Choroid plexus epithelial cell (primary cell): ENCODE results near the gene RSU1.

ENCODE experiments used
- DNase-seq: peaks from one replicate; pipeline ENCODE4 v3.0.0-alpha.2; 2010; ENCODE audit warnings: low read depth
- H3K4me3 ChIP-seq: 2 replicates; pipeline ENCODE4 v1.5.1; 2011; ENCODE audit warnings: low read depth, mild to moderate bottlenecking, control low read depth, low read length, moderate library complexity
- CTCF ChIP-seq: conservative IDR thresholded peaks from 2 replicates; pipeline ENCODE4 v1.5.1; 2011; ENCODE audit warnings: low read depth, mild to moderate bottlenecking, control low read depth, inconsistent platforms, low read length, moderate library complexity

Gene RSU1

GRCh38 chr10:16639471-16639870, 177.8 kb downstream of the RSU1 start:
- TF ChIP-seq CTCF: no peak
- no peak for DNase-seq
- H3K4me3 ChIP-seq: no peak overlapping the region

DNA sequence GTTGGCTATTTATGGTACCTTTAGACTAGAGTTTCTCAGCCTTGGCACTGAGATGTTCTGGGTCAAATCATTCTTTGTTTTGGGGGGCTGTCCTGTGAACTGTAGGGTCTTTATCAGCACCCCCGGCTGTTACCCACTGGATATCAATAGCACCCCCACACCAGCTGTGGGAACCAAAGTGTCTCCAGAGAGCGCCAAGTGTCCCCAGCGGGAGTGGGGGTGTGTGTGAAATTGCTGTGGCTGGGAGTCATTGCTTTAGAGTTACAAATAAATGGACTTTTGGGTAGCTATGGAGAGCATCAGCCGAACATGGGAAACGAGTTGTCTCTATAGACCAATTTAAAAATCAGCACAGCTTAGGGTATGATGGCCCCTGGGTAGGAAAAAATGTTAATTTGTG, 184.2 kb downstream of the RSU1 start:
- no peak for DNase-seq
- no peak overlapping the region for H3K4me3 ChIP-seq
- no peak for TF ChIP-seq CTCF

- H3K4me3 ChIP-seq: no peak overlapping the region
- DNase-seq: peak; percentile 18
- TF ChIP-seq CTCF: no peak
Observed at GRCh38 chr10:16626697-16627096, 190.5 kb downstream of the RSU1 start.

DNA sequence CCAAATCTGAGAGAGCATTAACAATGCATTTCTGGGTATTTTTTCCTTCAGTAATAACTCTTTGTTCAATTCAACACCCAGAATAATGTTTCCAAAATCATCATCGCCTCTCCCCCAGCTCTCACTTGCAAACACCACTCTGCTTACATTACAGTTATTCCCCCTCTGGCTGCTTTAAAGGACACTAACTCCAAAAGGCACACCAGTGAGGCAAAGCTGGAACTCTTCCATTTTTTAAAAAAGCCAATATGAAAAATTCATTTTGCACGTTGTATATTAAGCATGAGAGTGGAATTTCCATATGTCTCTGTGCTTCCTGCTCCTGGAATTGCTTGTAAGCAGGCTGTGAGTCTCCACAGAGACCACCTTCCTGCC, 204.3 kb downstream of the RSU1 start:
- H3K4me3 ChIP-seq: no peak overlapping the region
- no peak for DNase-seq
- no peak for TF ChIP-seq CTCF

- TF ChIP-seq CTCF: no peak
- no peak overlapping the region for H3K4me3 ChIP-seq
- DNase-seq: peak; percentile 63
Observed at GRCh38 chr10:16612115-16612980, 204.9 kb downstream of the RSU1 start.

- H3K4me3 ChIP-seq: no peak overlapping the region
- TF ChIP-seq CTCF: no peak
- peak; percentile 7 for DNase-seq
Observed at GRCh38 chr10:16611037-16611436, 206.2 kb downstream of the RSU1 start.

- no peak for TF ChIP-seq CTCF
- H3K4me3 ChIP-seq: no peak overlapping the region
- DNase-seq: no peak
Observed at GRCh38 chr10:16609211-16609610, 208.0 kb downstream of the RSU1 start.
